GM12865 (cell line): ENCODE data around the gene ZBTB7C.

Source experiments
- DNase-seq: peaks from one replicate; pipeline ENCODE4 v3.0.0; 2010; ENCODE audit warnings: low read depth
- H3K4me3 ChIP-seq: 2 replicates; pipeline ENCODE4 v1.5.1; 2011; ENCODE audit warnings: mild to moderate bottlenecking, low read depth, low read length, control low read depth
- TF ChIP-seq, protein P1 (sequence below): IDR thresholded peaks from 2 replicates; pipeline ENCODE4 v1.5.1; 2011; ENCODE audit warnings: low read length, control low read depth, low read depth, inconsistent platforms; ENCODE audit not compliant: insufficient read depth; ENCODE audit errors: missing control alignments

The ZBTB7C gene

DNA sequence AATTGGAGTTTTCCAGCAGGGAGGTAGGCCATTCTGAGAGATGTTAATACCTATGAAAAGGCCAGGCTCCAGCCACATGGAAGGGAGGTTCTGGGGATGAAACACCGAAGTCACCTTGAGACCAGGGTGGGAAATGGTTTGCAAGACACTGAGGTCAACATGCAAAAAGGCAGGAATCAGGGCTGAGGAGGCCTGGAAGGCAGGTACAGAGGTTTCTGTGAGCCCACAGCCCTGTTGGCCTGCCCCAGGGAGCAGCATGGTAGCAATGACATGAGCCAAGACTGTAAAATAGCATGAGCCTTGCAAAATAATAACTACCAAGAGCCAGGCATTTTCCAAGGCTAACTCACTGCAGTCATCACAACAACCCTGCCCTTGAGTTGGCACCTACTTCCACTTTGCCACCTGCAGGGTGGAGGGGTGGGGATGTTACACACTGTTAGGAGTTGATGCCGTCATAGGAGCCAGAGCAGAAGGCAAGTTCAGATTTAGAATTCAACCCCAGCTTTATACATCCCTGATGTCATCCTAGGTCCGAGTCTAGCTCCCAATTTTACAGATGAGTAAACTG lies 61.3 kb downstream of the ZBTB7C start:
- H3K4me3 ChIP-seq = no peak overlapping the region
- TF ChIP-seq, protein P1, sequence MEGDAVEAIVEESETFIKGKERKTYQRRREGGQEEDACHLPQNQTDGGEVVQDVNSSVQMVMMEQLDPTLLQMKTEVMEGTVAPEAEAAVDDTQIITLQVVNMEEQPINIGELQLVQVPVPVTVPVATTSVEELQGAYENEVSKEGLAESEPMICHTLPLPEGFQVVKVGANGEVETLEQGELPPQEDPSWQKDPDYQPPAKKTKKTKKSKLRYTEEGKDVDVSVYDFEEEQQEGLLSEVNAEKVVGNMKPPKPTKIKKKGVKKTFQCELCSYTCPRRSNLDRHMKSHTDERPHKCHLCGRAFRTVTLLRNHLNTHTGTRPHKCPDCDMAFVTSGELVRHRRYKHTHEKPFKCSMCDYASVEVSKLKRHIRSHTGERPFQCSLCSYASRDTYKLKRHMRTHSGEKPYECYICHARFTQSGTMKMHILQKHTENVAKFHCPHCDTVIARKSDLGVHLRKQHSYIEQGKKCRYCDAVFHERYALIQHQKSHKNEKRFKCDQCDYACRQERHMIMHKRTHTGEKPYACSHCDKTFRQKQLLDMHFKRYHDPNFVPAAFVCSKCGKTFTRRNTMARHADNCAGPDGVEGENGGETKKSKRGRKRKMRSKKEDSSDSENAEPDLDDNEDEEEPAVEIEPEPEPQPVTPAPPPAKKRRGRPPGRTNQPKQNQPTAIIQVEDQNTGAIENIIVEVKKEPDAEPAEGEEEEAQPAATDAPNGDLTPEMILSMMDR = no peak
- no peak for DNase-seq

DNA sequence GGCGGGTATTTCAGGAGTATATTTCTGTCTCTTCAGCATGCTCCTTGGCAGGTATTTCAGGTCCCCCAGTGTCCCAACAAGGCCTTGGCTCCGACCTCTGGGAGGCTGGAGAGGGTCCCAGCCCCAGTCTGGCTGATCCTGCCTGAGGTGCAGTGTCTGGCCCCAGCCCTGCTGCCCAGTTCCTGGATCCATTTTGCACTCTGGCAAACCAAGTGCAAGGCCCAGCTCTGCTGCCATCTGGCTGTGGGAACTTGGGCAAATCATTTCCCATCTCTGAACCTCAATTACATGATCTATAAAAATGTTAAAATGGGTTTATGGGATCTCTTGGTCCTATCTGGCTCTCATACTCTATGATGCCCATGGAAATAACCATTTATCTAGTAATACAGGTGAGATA lies 63.6 kb downstream of the ZBTB7C start:
- DNase-seq = no peak
- no peak overlapping the region for H3K4me3 ChIP-seq
- TF ChIP-seq, protein P1 = no peak

DNA sequence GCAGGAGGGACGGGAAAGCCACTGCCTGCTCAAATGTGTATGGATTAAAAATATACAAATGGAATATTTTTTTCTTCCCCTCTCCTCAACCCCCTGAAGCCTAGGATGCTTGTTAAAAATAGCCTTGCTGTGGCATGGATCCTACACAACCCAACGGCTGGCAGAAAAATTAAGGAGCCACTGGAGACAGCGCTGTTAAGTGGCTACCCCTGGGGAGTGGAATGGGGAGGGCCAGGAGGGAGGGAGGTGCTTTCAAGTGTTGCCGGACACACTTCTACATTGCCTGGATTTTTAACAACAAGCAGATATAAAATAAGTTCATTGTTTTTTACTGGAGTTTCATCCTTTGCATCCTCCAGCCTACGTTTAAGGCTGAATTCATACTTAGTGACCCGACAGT lies 66.6 kb downstream of the ZBTB7C start:
- DNase-seq = no peak
- no peak overlapping the region for H3K4me3 ChIP-seq
- TF ChIP-seq, protein P1 = no peak

DNA sequence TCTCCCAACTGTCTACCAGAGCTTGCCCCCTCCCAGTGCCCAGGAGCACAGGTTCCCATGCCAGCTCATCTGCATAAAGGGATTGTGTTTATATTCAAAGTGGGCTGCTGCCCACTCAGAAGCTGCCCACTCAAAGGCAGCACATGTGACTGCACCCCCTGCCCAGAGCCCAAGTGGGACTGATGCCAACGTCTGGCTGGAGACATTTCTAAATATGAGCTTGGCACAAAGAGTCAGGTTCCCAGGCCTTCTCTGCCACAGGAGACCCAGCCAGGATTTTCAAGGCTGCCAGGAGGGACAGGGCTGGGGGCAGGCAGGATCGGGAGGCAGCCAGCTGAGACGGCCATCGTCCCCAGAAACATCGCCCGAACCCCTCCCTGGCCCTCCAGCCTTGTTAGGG lies 67.1 kb downstream of the ZBTB7C start:
- no peak overlapping the region for H3K4me3 ChIP-seq
- no peak for DNase-seq
- TF ChIP-seq, protein P1 = no peak

DNA sequence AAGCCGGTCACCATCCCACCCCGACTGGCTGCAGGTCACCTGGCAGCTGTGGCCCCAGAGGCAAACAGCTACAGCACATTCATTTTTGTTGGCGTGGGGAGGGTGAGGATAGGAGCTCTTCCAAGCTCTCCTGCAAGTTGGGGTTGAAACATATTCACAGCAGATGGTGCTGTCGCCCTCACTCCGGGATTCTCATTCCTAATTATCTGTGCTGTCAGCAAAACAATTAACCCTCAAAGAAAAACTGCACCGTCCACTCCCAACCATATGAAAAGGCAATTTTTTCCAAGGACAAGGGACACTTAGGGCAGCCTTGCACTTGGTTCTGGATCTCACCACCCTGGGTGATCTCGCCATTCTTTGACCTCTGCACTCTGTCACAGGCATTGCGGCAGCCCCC lies 68.6 kb downstream of the ZBTB7C start:
- no peak for DNase-seq
- TF ChIP-seq, protein P1 = no peak
- H3K4me3 ChIP-seq = no peak overlapping the region

DNA sequence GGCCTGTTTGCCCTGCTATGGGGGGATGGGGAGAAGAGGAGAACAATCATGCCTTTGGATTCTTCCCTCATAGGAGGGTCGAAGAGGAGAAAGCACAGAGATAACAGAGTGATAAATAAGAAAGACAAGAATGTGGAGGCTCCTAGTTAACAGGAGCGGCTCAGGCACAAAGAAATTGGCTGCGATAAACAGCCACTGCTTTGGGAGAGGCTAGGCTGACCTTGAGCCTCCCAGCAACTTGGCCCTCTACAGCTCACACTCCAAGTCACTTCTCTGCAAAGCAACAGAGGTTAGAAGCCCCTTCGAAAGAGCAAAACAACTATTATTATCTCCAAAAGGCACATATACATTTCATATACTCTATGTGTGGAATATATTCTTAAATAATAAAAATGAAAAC lies 69.5 kb downstream of the ZBTB7C start:
- DNase-seq = no peak
- TF ChIP-seq, protein P1 = no peak
- no peak overlapping the region for H3K4me3 ChIP-seq

DNA sequence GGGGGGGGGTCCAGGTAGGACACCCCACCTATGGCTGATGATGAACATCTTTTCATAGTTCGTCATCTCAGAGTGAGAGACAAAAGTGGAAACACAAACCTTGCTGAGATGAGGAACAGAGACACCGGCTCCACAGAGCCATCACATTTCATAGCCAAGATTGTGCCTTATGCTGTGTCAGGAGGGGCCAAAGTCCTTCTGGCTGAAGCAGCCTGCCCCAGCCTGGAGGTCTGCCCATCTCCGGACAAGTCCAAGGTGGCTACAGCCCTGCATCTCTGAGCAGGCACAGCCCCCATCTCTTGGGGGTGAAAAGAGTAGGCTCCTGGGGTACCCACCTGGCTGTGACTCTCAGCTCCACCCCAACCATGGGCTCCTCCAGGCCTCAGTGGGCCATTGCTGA lies 70.3 kb downstream of the ZBTB7C start:
- no peak for DNase-seq
- H3K4me3 ChIP-seq = no peak overlapping the region
- TF ChIP-seq, protein P1 = no peak
